ENCODE measurements around the gene POLD2. TPM values are rescaled to one million over a fixed set of nuclear protein-coding genes. Genes with fewer than 3 reads are reported as not detected.

Gene POLD2
- total and polyA plus RNA-seq, 5 donors from 2014 or later: 37.1 to 59.0 (median 54.2) TPM

GRCh38 chr7:44120395-44120794, 3.0 kb downstream of the POLD2 start:
- peaks cover 24% of the 10 kb centered on the region for H3K36me3 Mint-ChIP-seq

GRCh38 chr7:44119829-44120380, 3.4 kb downstream of the POLD2 start:
- no peaks in the 10 kb centered on the region for H3K27me3 Mint-ChIP-seq
- Histone ChIP-seq H3K4me1 (ENCODE audit: control insufficient read depth, insufficient read depth, low read length, poor library complexity, severe bottlenecking) (peaks cover 16% of the 10 kb centered on the region), H3K27me3 (ENCODE audit: control insufficient read depth, insufficient read depth, low read length) (no peaks in the 10 kb centered on the region), H3K9me3 (ENCODE audit: control insufficient read depth in 2 of 2, low read length in 2 of 2) (no peaks in the 10 kb centered on the region), H3K27ac (ENCODE audit: insufficient read depth, low read length, poor library complexity, severe bottlenecking) (no peak overlapping the region), H3K4me3 (ENCODE audit: low read depth, low read length) (no peak overlapping the region), H3K36me3 (ENCODE audit: control insufficient read depth, insufficient read depth, low read length) (peaks cover 22% of the 10 kb centered on the region)
- peaks cover 0 to 1% (median 0%) of the 10 kb centered on the region in 7 donors for H3K9me3 Mint-ChIP-seq
- ATAC-seq (ENCODE audit: low read depth in 2 of 2) (no peak), DNase-seq (no peak)
- H3K27ac Mint-ChIP-seq: peak overlapping the region in 1 of 3 donors; percentile 46
- H3K36me3 Mint-ChIP-seq: peaks cover 24% of the 10 kb centered on the region
- peak overlapping the region in 1 of 4 donors; percentile 56 for H3K4me3 Mint-ChIP-seq
- peaks cover 7 to 40% (median 12%) of the 10 kb centered on the region in 4 donors for H3K4me1 Mint-ChIP-seq

More at GRCh38 chr7:44120395-44120794, 3.0 kb downstream of the POLD2 start:
- Mint-ChIP-seq H3K27me3 (no peaks in the 10 kb centered on the region), H3K4me1 (peaks cover 7 to 40% (median 12%) of the 10 kb centered on the region in 4 donors), H3K9me3 (peaks cover 0 to 3% (median 0%) of the 10 kb centered on the region in 7 donors), H3K4me3 (peak overlapping the region in 2 of 4 donors; percentile 45 to 56), H3K27ac (peak overlapping the region; percentile 17 to 46 (median 38))
- Histone ChIP-seq H3K4me3 (ENCODE audit: low read depth, low read length) (no peak overlapping the region), H3K27ac (ENCODE audit: insufficient read depth, low read length, poor library complexity, severe bottlenecking) (no peak overlapping the region), H3K9me3 (ENCODE audit: control insufficient read depth in 2 of 2, low read length in 2 of 2) (no peaks in the 10 kb centered on the region), H3K36me3 (ENCODE audit: control insufficient read depth, insufficient read depth, low read length) (peaks cover 22% of the 10 kb centered on the region), H3K4me1 (ENCODE audit: control insufficient read depth, insufficient read depth, low read length, poor library complexity, severe bottlenecking) (peaks cover 16% of the 10 kb centered on the region), H3K27me3 (ENCODE audit: control insufficient read depth, insufficient read depth, low read length) (no peaks in the 10 kb centered on the region)
- DNase-seq (no peak), ATAC-seq (ENCODE audit: low read depth in 2 of 2) (no peak)

- Mint-ChIP-seq H3K27me3 (no peaks in the 10 kb centered on the region), H3K4me1 (peaks cover 5 to 32% (median 11%) of the 10 kb centered on the region in 4 donors), H3K9me3 (peaks cover 0 to 1% (median 0%) of the 10 kb centered on the region in 7 donors), H3K4me3 (no peak overlapping the region), H3K36me3 (peaks cover 24% of the 10 kb centered on the region), H3K27ac (peak overlapping the region in 1 of 3 donors; percentile 67)
- H3K27me3 ChIP-seq (ENCODE audit: control insufficient read depth, insufficient read depth, low read length): no peaks in the 10 kb centered on the region
- ATAC-seq (ENCODE audit: low read depth in 2 of 2) (no peak), DNase-seq (no peak)
- H3K4me3 ChIP-seq (ENCODE audit: low read depth, low read length): no peak overlapping the region
- peaks cover 9% of the 10 kb centered on the region for H3K4me1 ChIP-seq (ENCODE audit: control insufficient read depth, insufficient read depth, low read length, poor library complexity, severe bottlenecking)
- H3K27ac ChIP-seq (ENCODE audit: insufficient read depth, low read length, poor library complexity, severe bottlenecking): no peak overlapping the region
- H3K36me3 ChIP-seq (ENCODE audit: control insufficient read depth, insufficient read depth, low read length): peaks cover 22% of the 10 kb centered on the region
- no peaks in the 10 kb centered on the region for H3K9me3 ChIP-seq (ENCODE audit: control insufficient read depth in 2 of 2, low read length in 2 of 2)
Observed at GRCh38 chr7:44117801-44118429, 5.4 kb downstream of the POLD2 start.

GRCh38 chr7:44116789-44117666, 6.3 kb downstream of the POLD2 start:
- peaks cover 22% of the 10 kb centered on the region for H3K36me3 ChIP-seq (ENCODE audit: control insufficient read depth, insufficient read depth, low read length)
- DNase-seq (no peak), ATAC-seq (ENCODE audit: low read depth in 2 of 2) (no peak)
- H3K4me1 ChIP-seq (ENCODE audit: control insufficient read depth, insufficient read depth, low read length, poor library complexity, severe bottlenecking): peaks cover under 1% of the 10 kb centered on the region
- H3K27me3 ChIP-seq (ENCODE audit: control insufficient read depth, insufficient read depth, low read length): no peaks in the 10 kb centered on the region
- H3K9me3 ChIP-seq (ENCODE audit: control insufficient read depth in 2 of 2, low read length in 2 of 2): no peaks in the 10 kb centered on the region
- H3K36me3 Mint-ChIP-seq: peaks cover 24% of the 10 kb centered on the region
- peak overlapping the region in 1 of 3 donors; percentile 71 for H3K27ac Mint-ChIP-seq
- peaks cover 0 to 24% (median 4%) of the 10 kb centered on the region in 4 donors for H3K4me1 Mint-ChIP-seq
- no peak overlapping the region for H3K4me3 ChIP-seq (ENCODE audit: low read depth, low read length)
- H3K27me3 Mint-ChIP-seq: no peaks in the 10 kb centered on the region
- no peak overlapping the region for H3K4me3 Mint-ChIP-seq
- no peak overlapping the region for H3K27ac ChIP-seq (ENCODE audit: insufficient read depth, low read length, poor library complexity, severe bottlenecking)
- H3K9me3 Mint-ChIP-seq: no peaks in the 10 kb centered on the region

GRCh38 chr7:44116087-44116788, 7.1 kb downstream of the POLD2 start:
- no peak for ATAC-seq (ENCODE audit: low read depth in 2 of 2)
- no peaks in the 10 kb centered on the region for H3K27me3 Mint-ChIP-seq
- H3K9me3 ChIP-seq (ENCODE audit: control insufficient read depth in 2 of 2, low read length in 2 of 2): no peaks in the 10 kb centered on the region
- no peak overlapping the region for H3K4me3 Mint-ChIP-seq
- H3K27me3 ChIP-seq (ENCODE audit: control insufficient read depth, insufficient read depth, low read length): no peaks in the 10 kb centered on the region
- no peaks in the 10 kb centered on the region for H3K9me3 Mint-ChIP-seq
- no peak overlapping the region for H3K27ac Mint-ChIP-seq
- peaks cover 24% of the 10 kb centered on the region for H3K36me3 Mint-ChIP-seq
- H3K4me3 ChIP-seq (ENCODE audit: low read depth, low read length): no peak overlapping the region
- H3K4me1 Mint-ChIP-seq: peaks cover 0 to 23% (median 3%) of the 10 kb centered on the region in 4 donors
- no peaks in the 10 kb centered on the region for H3K4me1 ChIP-seq (ENCODE audit: control insufficient read depth, insufficient read depth, low read length, poor library complexity, severe bottlenecking)
- DNase-seq: no peak
- H3K27ac ChIP-seq (ENCODE audit: insufficient read depth, low read length, poor library complexity, severe bottlenecking): no peak overlapping the region
- peaks cover 22% of the 10 kb centered on the region for H3K36me3 ChIP-seq (ENCODE audit: control insufficient read depth, insufficient read depth, low read length)

GRCh38 chr7:44114586-44115310, 8.6 kb downstream of the POLD2 start:
- Mint-ChIP-seq H3K9me3 (no peaks in the 10 kb centered on the region), H3K4me1 (peaks cover 0 to 8% (median 0%) of the 10 kb centered on the region in 4 donors), H3K36me3 (peaks cover 10% of the 10 kb centered on the region), H3K27me3 (no peaks in the 10 kb centered on the region), H3K27ac (no peak overlapping the region), H3K4me3 (no peak overlapping the region)
- Histone ChIP-seq H3K27me3 (ENCODE audit: control insufficient read depth, insufficient read depth, low read length) (no peaks in the 10 kb centered on the region), H3K36me3 (ENCODE audit: control insufficient read depth, insufficient read depth, low read length) (peaks cover 10% of the 10 kb centered on the region), H3K4me3 (ENCODE audit: low read depth, low read length) (no peak overlapping the region), H3K27ac (ENCODE audit: insufficient read depth, low read length, poor library complexity, severe bottlenecking) (no peak overlapping the region), H3K4me1 (ENCODE audit: control insufficient read depth, insufficient read depth, low read length, poor library complexity, severe bottlenecking) (no peaks in the 10 kb centered on the region), H3K9me3 (ENCODE audit: control insufficient read depth in 2 of 2, low read length in 2 of 2) (no peaks in the 10 kb centered on the region)
- no peak for ATAC-seq (ENCODE audit: low read depth in 2 of 2)
- DNase-seq: no peak
